Astrocyte of the spinal cord (primary cell): ENCODE results near the gene MSI2.

Experiments used
- DNase-seq: peaks from one replicate; pipeline ENCODE4 v3.0.0; 2011; ENCODE audit warnings: low read depth, low spot score
- H3K4me3 ChIP-seq: 2 replicates; pipeline ENCODE4 v1.5.1; 2011; ENCODE audit warnings: low read depth, mild to moderate bottlenecking, low read length, moderate library complexity
- CTCF ChIP-seq: IDR thresholded peaks from 2 replicates; pipeline ENCODE4 v1.5.1; 2012; ENCODE audit warnings: low read depth, mild to moderate bottlenecking, low read length, inconsistent platforms
- in situ Hi-C: cut with HindIII; loops from 2 replicates; pipeline ENCODE4 v1.10.0; 2017; ENCODE audit warnings: low sequenced_read_pairs

The MSI2 gene

GRCh38 chr17:57622683-57623433, 366.5 kb downstream of the MSI2 start:
- no peak overlapping the region for H3K4me3 ChIP-seq
- peak; percentile 81 for DNase-seq
- TF ChIP-seq CTCF = no peak
- in situ Hi-C loops = no loop called here

- in situ Hi-C loops = no loop called here
- no peak overlapping the region for H3K4me3 ChIP-seq
- TF ChIP-seq CTCF = no peak
- DNase-seq = no peak
These were observed 367.3 kb downstream of the MSI2 start for GRCh38 chr17:57623620-57624019.

GRCh38 chr17:57624386-57624785, 368.1 kb downstream of the MSI2 start:
- in situ Hi-C loops = no loop called here
- DNase-seq = no peak
- no peak for TF ChIP-seq CTCF
- no peak overlapping the region for H3K4me3 ChIP-seq

- in situ Hi-C loops = no loop called here
- TF ChIP-seq CTCF = no peak
- DNase-seq = no peak
- no peak overlapping the region for H3K4me3 ChIP-seq
These were observed 369.2 kb downstream of the MSI2 start for GRCh38 chr17:57625511-57625910.

- DNase-seq = no peak
- in situ Hi-C loops = no loop called here
- no peak for TF ChIP-seq CTCF
- H3K4me3 ChIP-seq = no peak overlapping the region
These were observed 369.6 kb downstream of the MSI2 start for GRCh38 chr17:57625957-57626356.

GRCh38 chr17:57626520-57627210, 370.3 kb downstream of the MSI2 start:
- DNase-seq = no peak
- in situ Hi-C loops = no loop called here
- no peak for TF ChIP-seq CTCF
- H3K4me3 ChIP-seq = no peak overlapping the region
